ENCODE data around the gene SPTLC2. TPM values are rescaled to one million over a fixed set of nuclear protein-coding genes. Genes with fewer than 3 reads are reported as not detected.
"Not testable (repeated sequence)": the region's sequence is repeated elsewhere in the genome, so short reads cannot be mapped to it uniquely, and the experiment has no call there.

The SPTLC2 gene
- total RNA-seq, 1 experiment from 2014 or later, result 22.1 TPM

GRCh38 chr14:77543637-77544334 is 72.7 kb downstream of the SPTLC2 start:
- Histone ChIP-seq H3K27me3 (replicated peaks) (no peaks in the 10 kb centered on the region), H3K4me1 (replicated peaks) (peaks cover 9% of the 10 kb centered on the region; the same call in 1 of the 2 replicates), H3K27ac (no peak overlapping the region), H3K4me3 (no peak overlapping the region), H3K9me3 (replicated peaks) (no peaks in the 10 kb centered on the region), H3K36me3 (peaks cover 9% of the 10 kb centered on the region)
- no peak for DNase-seq (ENCODE audit: low read depth in 1 of 2, low spot score in 2 of 2)

GRCh38 chr14:77543240-77543551 is 73.2 kb downstream of the SPTLC2 start:
- Histone ChIP-seq H3K27ac (no peak overlapping the region), H3K4me1 (replicated peaks) (peaks cover 9% of the 10 kb centered on the region; the same call in 1 of the 2 replicates), H3K36me3 (peaks cover 5% of the 10 kb centered on the region), H3K27me3 (replicated peaks) (no peaks in the 10 kb centered on the region), H3K4me3 (no peak overlapping the region), H3K9me3 (replicated peaks) (no peaks in the 10 kb centered on the region)
- no peak for DNase-seq (ENCODE audit: low read depth in 1 of 2, low spot score in 2 of 2)

- H3K27me3 ChIP-seq (replicated peaks), result no peaks in the 10 kb centered on the region
- H3K9me3 ChIP-seq (replicated peaks), result no peaks in the 10 kb centered on the region
- H3K4me1 ChIP-seq (replicated peaks), result peaks cover 9% of the 10 kb centered on the region; the same call in 1 of the 2 replicates
- peaks cover 7% of the 10 kb centered on the region for H3K36me3 ChIP-seq
- no peak overlapping the region; the same call in 1 of the 2 replicates for H3K27ac ChIP-seq
- no peak overlapping the region for H3K4me3 ChIP-seq
- peak in 1 of 2 experiments; percentile 14 for DNase-seq (ENCODE audit: low read depth in 1 of 2, low spot score in 2 of 2)
These were observed 73.8 kb downstream of the SPTLC2 start for GRCh38 chr14:77542421-77543239.

- Histone ChIP-seq H3K4me1 (replicated peaks) (peaks cover 9% of the 10 kb centered on the region; the same call in 1 of the 2 replicates), H3K27ac (no peak overlapping the region), H3K36me3 (peaks cover 7% of the 10 kb centered on the region), H3K9me3 (replicated peaks) (no peaks in the 10 kb centered on the region), H3K4me3 (no peak overlapping the region), H3K27me3 (replicated peaks) (no peaks in the 10 kb centered on the region)
- no peak for DNase-seq (ENCODE audit: low read depth in 1 of 2, low spot score in 2 of 2)
These were observed 74.5 kb downstream of the SPTLC2 start for GRCh38 chr14:77541905-77542304.

GRCh38 chr14:77536951-77537350 is 79.5 kb downstream of the SPTLC2 start:
- H3K36me3 ChIP-seq; H3K9me3 ChIP-seq (replicated peaks); H3K27ac ChIP-seq; H3K27me3 ChIP-seq (replicated peaks); DNase-seq (ENCODE audit: low read depth in 1 of 2, low spot score in 2 of 2); H3K4me1 ChIP-seq (replicated peaks); H3K4me3 ChIP-seq: not testable (repeated sequence)

- Histone ChIP-seq H3K36me3 (0 out of 2 replicates have a peak, but pooled peaks cover 4% of the 10 kb centered on the region), H3K27ac (no peak overlapping the region), H3K4me1 (replicated peaks) (no peaks in the 10 kb centered on the region), H3K27me3 (replicated peaks) (no peaks in the 10 kb centered on the region), H3K4me3 (no peak overlapping the region), H3K9me3 (replicated peaks) (no peaks in the 10 kb centered on the region)
- no peak for DNase-seq (ENCODE audit: low read depth in 1 of 2, low spot score in 2 of 2)
These were observed 85.4 kb downstream of the SPTLC2 start for GRCh38 chr14:77531071-77531470.

GRCh38 chr14:77529963-77530362 is 86.5 kb downstream of the SPTLC2 start:
- DNase-seq (ENCODE audit: low read depth in 1 of 2, low spot score in 2 of 2), result no peak
- H3K4me3 ChIP-seq, result no peak overlapping the region
- H3K4me1 ChIP-seq (replicated peaks), result no peaks in the 10 kb centered on the region
- H3K27me3 ChIP-seq (replicated peaks), result no peaks in the 10 kb centered on the region
- no peaks in the 10 kb centered on the region for H3K36me3 ChIP-seq
- H3K27ac ChIP-seq, result no peak overlapping the region
- no peaks in the 10 kb centered on the region for H3K9me3 ChIP-seq (replicated peaks)

GRCh38 chr14:77529213-77529612 is 87.2 kb downstream of the SPTLC2 start:
- H3K4me1 ChIP-seq (replicated peaks), result no peaks in the 10 kb centered on the region
- no peaks in the 10 kb centered on the region for H3K9me3 ChIP-seq (replicated peaks)
- no peak overlapping the region for H3K27ac ChIP-seq
- H3K36me3 ChIP-seq, result no peaks in the 10 kb centered on the region
- no peak for DNase-seq (ENCODE audit: low read depth in 1 of 2, low spot score in 2 of 2)
- no peak overlapping the region for H3K4me3 ChIP-seq
- no peaks in the 10 kb centered on the region for H3K27me3 ChIP-seq (replicated peaks)

- not testable (repeated sequence) for H3K4me1 ChIP-seq (replicated peaks); H3K27ac ChIP-seq; H3K9me3 ChIP-seq (replicated peaks)
These were observed 87.7 kb downstream of the SPTLC2 start for GRCh38 chr14:77528701-77529100.

GRCh38 chr14:77526266-77526665 is 90.2 kb downstream of the SPTLC2 start:
- no peak overlapping the region for H3K27ac ChIP-seq
- H3K27me3 ChIP-seq (replicated peaks), result no peaks in the 10 kb centered on the region
- DNase-seq (ENCODE audit: low read depth in 1 of 2, low spot score in 2 of 2), result no peak

More at GRCh38 chr14:77528701-77529100, 87.7 kb downstream of the SPTLC2 start:
- not testable (repeated sequence) for H3K36me3 ChIP-seq; H3K4me3 ChIP-seq; H3K27me3 ChIP-seq (replicated peaks); DNase-seq (ENCODE audit: low read depth in 1 of 2, low spot score in 2 of 2)

GRCh38 chr14:77524536-77524935 is 91.9 kb downstream of the SPTLC2 start:
- DNase-seq (ENCODE audit: low read depth in 1 of 2, low spot score in 2 of 2), result no peak

More at GRCh38 chr14:77526266-77526665, 90.2 kb downstream of the SPTLC2 start:
- Histone ChIP-seq H3K4me1 (replicated peaks) (no peaks in the 10 kb centered on the region), H3K36me3 (peaks cover 2% of the 10 kb centered on the region), H3K9me3 (replicated peaks) (no peaks in the 10 kb centered on the region), H3K4me3 (no peak overlapping the region)

GRCh38 chr14:77523109-77523508 is 93.3 kb downstream of the SPTLC2 start:
- Histone ChIP-seq H3K27me3 (replicated peaks) (no peaks in the 10 kb centered on the region), H3K4me1 (replicated peaks) (no peaks in the 10 kb centered on the region), H3K4me3 (no peak overlapping the region), H3K9me3 (replicated peaks) (no peaks in the 10 kb centered on the region), H3K36me3 (peaks cover 18% of the 10 kb centered on the region), H3K27ac (no peak overlapping the region)
- DNase-seq (ENCODE audit: low read depth in 1 of 2, low spot score in 2 of 2), result no peak

More at GRCh38 chr14:77524536-77524935, 91.9 kb downstream of the SPTLC2 start:
- H3K27ac ChIP-seq, result no peak overlapping the region
- H3K4me3 ChIP-seq, result no peak overlapping the region
- no peaks in the 10 kb centered on the region for H3K9me3 ChIP-seq (replicated peaks)
- no peaks in the 10 kb centered on the region for H3K27me3 ChIP-seq (replicated peaks)
- peaks cover 16% of the 10 kb centered on the region for H3K36me3 ChIP-seq
- H3K4me1 ChIP-seq (replicated peaks), result no peaks in the 10 kb centered on the region

GRCh38 chr14:77520555-77520954 is 95.9 kb downstream of the SPTLC2 start:
- H3K4me1 ChIP-seq (replicated peaks), result no peaks in the 10 kb centered on the region
- H3K36me3 ChIP-seq, result peaks cover 22% of the 10 kb centered on the region
- H3K27me3 ChIP-seq (replicated peaks), result no peaks in the 10 kb centered on the region

GRCh38 chr14:77516126-77516525 is 100.3 kb downstream of the SPTLC2 start:
- H3K9me3 ChIP-seq (replicated peaks), result no peaks in the 10 kb centered on the region
- H3K4me3 ChIP-seq, result no peak overlapping the region
- no peaks in the 10 kb centered on the region for H3K4me1 ChIP-seq (replicated peaks)
- H3K27me3 ChIP-seq (replicated peaks), result no peaks in the 10 kb centered on the region
- peaks cover 35% of the 10 kb centered on the region for H3K36me3 ChIP-seq
- DNase-seq (ENCODE audit: low read depth in 1 of 2, low spot score in 2 of 2), result no peak
- H3K27ac ChIP-seq, result no peak overlapping the region

More at GRCh38 chr14:77520555-77520954, 95.9 kb downstream of the SPTLC2 start:
- Histone ChIP-seq H3K9me3 (replicated peaks) (no peaks in the 10 kb centered on the region), H3K27ac (no peak overlapping the region), H3K4me3 (no peak overlapping the region)
- DNase-seq (ENCODE audit: low read depth in 1 of 2, low spot score in 2 of 2), result no peak

Measured in SJSA1 (cell line).